GM23338 (cell line): ENCODE measurements around the gene SKIC2.

Source experiments
- CREB1 ChIP-seq: fragments of 250-450 bp; sonication (Bioruptor Pico); IDR thresholded peaks from 2 replicates; pipeline ENCODE4 v1.5.0; 2020; ENCODE audit warnings: low read depth, mild to moderate bottlenecking, moderate library complexity
- CTCF ChIP-seq, 2 experiments: fragments of 200-600 bp in 1 of 2; sonication (generic) in 1 of 2; conservative IDR thresholded peaks; 2 replicates each; pipeline versions ENCODE4 v1.5.1 to v1.6.1; 2016 to 2017; ENCODE audit warnings: antibody characterized with exemption in 2 of 2, low read depth in 2 of 2, mild to moderate bottlenecking in 2 of 2, moderate library complexity in 1 of 2
- EZH2 ChIP-seq: fragments of 200-600 bp; sonication (generic); IDR thresholded peaks from one replicate; pipeline ENCODE4 v1.8.0; 2017; ENCODE audit warnings: antibody characterized with exemption, mild to moderate bottlenecking, low read depth; ENCODE audit not compliant: unreplicated experiment
- POLR2AphosphoS5 ChIP-seq: IDR thresholded peaks from 2 replicates; pipeline ENCODE4 v1.6.1; 2016; ENCODE audit warnings: antibody characterized with exemption, low read depth
- REST ChIP-seq: IDR thresholded peaks from one replicate; pipeline ENCODE4 v1.6.1; 2018; ENCODE audit warnings: antibody characterized with exemption; ENCODE audit not compliant: unreplicated experiment

- no peak for TF ChIP-seq EZH2
- peak; percentile 83 to 89 for TF ChIP-seq CTCF (conservative IDR thresholded peaks at IDR 0.05; ENCODE audit: low read depth in 2 of 2)
- no peak for TF ChIP-seq REST
- TF ChIP-seq POLR2AphosphoS5, result no peak
- no peak for TF ChIP-seq CREB1
Observed at GRCh38 chr6:31952140-31952805, 6.7 kb upstream of the SKIC2 start.
